Measurements from ENCODE around the gene SIVA1.

The SIVA1 gene

GRCh38 chr14:104776481-104776880 is 23.5 kb downstream of the SIVA1 start:
- in situ Hi-C loops (cut with MboI; ENCODE audit: low sequenced_read_pairs, unreplicated experiment), result no loop called here
- TF ChIP-seq CTCF (IDR thresholded peaks at IDR 0.05; ENCODE audit: borderline replicate concordance, control extremely low read depth, extremely low read depth, insufficient read depth, missing control alignments), result no peak
- DNase-seq (ENCODE audit: low spot score), result no peak

GRCh38 chr14:104776961-104777807 is 24.2 kb downstream of the SIVA1 start:
- in situ Hi-C loops (cut with MboI; ENCODE audit: low sequenced_read_pairs, unreplicated experiment), result no loop called here
- no peak for DNase-seq (ENCODE audit: low spot score)
- TF ChIP-seq CTCF (IDR thresholded peaks at IDR 0.05; ENCODE audit: borderline replicate concordance, control extremely low read depth, extremely low read depth, insufficient read depth, missing control alignments), result no peak

- no peak for DNase-seq (ENCODE audit: low spot score)
- in situ Hi-C loops (cut with MboI; ENCODE audit: low sequenced_read_pairs, unreplicated experiment), result no loop called here
- TF ChIP-seq CTCF (IDR thresholded peaks at IDR 0.05; ENCODE audit: borderline replicate concordance, control extremely low read depth, extremely low read depth, insufficient read depth, missing control alignments), result no peak
Measured at GRCh38 chr14:104777808-104778249, 24.9 kb downstream of the SIVA1 start.

- in situ Hi-C loops (cut with MboI; ENCODE audit: low sequenced_read_pairs, unreplicated experiment), result no loop called here
- TF ChIP-seq CTCF (IDR thresholded peaks at IDR 0.05; ENCODE audit: borderline replicate concordance, control extremely low read depth, extremely low read depth, insufficient read depth, missing control alignments), result no peak
- DNase-seq (ENCODE audit: low spot score), result no peak
Measured at GRCh38 chr14:104778694-104779331, 25.9 kb downstream of the SIVA1 start.

GRCh38 chr14:104779776-104780512 is 27.0 kb downstream of the SIVA1 start:
- in situ Hi-C loops (cut with MboI; ENCODE audit: low sequenced_read_pairs, unreplicated experiment), result no loop called here

More at GRCh38 chr14:104779776-104780512, 27.0 kb downstream of the SIVA1 start:
- no peak for TF ChIP-seq CTCF (IDR thresholded peaks at IDR 0.05; ENCODE audit: borderline replicate concordance, control extremely low read depth, extremely low read depth, insufficient read depth, missing control alignments)
- no peak for DNase-seq (ENCODE audit: low spot score)
